ENCODE measurements around the gene PTPRK.

DNA sequence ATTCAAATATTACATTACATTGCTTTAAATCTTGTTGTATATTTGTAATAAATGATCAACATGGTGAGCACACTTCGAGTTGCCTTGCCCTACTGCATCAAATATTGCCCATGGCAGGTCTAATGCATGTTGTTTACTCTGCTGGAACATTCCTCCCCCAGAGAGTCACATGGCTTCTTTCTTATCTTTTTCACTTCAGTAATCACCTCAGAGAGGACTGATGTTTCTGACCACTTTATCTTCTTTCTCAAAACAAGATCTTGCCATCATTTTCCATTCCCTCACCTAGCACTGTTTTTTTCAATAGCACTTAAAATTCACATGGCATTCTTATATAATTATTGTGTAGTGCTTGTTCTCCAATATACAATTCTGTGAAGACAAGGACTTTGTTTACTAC, 376.1 kb downstream of the PTPRK start:
- TF ChIP-seq, protein P1, sequence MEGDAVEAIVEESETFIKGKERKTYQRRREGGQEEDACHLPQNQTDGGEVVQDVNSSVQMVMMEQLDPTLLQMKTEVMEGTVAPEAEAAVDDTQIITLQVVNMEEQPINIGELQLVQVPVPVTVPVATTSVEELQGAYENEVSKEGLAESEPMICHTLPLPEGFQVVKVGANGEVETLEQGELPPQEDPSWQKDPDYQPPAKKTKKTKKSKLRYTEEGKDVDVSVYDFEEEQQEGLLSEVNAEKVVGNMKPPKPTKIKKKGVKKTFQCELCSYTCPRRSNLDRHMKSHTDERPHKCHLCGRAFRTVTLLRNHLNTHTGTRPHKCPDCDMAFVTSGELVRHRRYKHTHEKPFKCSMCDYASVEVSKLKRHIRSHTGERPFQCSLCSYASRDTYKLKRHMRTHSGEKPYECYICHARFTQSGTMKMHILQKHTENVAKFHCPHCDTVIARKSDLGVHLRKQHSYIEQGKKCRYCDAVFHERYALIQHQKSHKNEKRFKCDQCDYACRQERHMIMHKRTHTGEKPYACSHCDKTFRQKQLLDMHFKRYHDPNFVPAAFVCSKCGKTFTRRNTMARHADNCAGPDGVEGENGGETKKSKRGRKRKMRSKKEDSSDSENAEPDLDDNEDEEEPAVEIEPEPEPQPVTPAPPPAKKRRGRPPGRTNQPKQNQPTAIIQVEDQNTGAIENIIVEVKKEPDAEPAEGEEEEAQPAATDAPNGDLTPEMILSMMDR (conservative IDR thresholded peaks at IDR 0.05 in 1 of 2, IDR thresholded peaks at IDR 0.05 in 1 of 2; ENCODE audit: extremely low read depth in 1 of 2, insufficient read depth in 1 of 2, low read depth in 1 of 2, low read length in 2 of 2) = no peak
- no peak for TF ChIP-seq EZH2 (IDR thresholded peaks at IDR 0.05; ENCODE audit: borderline replicate concordance, low read length)
